Activated effector memory CD4-positive, alpha-beta T cell treated with anti-CD3 and anti-CD28 coated beads, Interleukin-2, amount 50 U/mL, for 16 hours (primary cell): ENCODE data around the gene OTP.

Experiments used
- DNase-seq: peaks from one replicate; pipeline ENCODE4 v3.0.0-alpha.2; 2020

The OTP gene

GRCh38 chr5:77637998-77638762, at the start of gene OTP:
Gene OTP, minus strand, starts transcription at chr5:77638713. Its CDS starts 164 bp downstream, at chr5:77638549.
- DNase-seq = no peak

- DNase-seq = no peak
These were observed 44.7 kb upstream of the OTP start for GRCh38 chr5:77683171-77683732.

DNA sequence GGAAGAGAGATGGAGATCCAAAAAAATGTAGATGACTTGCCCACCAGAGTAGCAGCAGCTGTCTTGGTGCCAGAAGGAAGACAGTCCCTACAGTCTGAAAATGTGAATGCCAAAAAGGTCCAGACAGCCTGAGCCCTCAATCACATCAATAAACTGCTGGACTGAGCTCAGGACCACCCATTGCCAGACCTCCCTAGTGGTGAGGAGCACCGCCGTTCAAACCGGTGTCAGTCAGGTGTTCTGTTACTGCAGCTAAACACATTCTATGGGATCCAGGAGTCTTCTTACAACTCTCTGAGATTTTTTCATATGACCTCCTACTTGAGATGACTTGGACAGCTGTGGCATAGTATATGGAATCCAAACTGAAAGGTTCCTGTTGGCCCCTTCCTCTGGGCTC, 32.0 kb upstream of the OTP start:
- DNase-seq = no peak

GRCh38 chr5:77669677-77670076, 31.2 kb upstream of the OTP start:
- DNase-seq = no peak

GRCh38 chr5:77663090-77663863, 24.8 kb upstream of the OTP start:
- no peak for DNase-seq

DNA sequence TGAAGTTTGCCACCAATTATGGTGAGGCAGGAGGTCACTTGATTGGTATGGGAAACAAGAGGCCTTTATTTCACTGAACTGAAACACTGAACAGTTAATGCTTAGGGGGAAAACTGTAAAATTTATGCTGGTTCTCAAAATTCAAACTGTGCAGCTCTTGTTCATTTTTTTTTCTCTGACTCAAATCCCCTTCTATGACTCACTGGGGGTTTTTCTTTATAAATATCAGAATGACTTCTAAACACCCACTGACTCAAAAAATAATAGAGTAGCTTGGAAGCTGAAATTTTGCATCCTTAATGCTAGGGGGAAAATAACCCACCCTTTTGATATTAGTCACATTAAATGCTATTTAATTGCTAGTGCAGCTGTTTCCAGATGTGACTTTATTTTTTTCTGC, 24.1 kb upstream of the OTP start:
- no peak for DNase-seq

- no peak for DNase-seq
These were observed 20.1 kb upstream of the OTP start for GRCh38 chr5:77658662-77659061.

- no peak for DNase-seq
These were observed 12.8 kb upstream of the OTP start for GRCh38 chr5:77651343-77651742.

DNA sequence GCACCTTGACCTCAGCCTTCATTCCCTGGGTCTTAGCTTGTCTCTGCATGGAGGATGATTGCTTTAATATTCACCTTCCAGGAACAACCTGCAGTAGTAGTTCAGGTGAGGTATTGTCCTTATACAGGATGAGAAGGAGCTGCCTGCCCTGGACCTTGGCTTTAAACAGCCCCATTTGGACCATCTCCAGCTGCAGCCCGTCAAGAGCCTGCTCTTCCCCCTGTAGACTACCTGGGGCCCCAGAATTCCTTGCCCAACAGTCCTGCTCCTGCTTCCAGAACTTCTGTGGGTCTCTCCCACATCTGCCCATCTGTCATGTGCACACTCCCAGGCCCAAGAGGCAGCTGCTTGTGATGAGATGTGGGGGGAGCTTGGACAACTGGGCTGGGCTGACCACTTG, 12.2 kb upstream of the OTP start:
- DNase-seq = no peak

DNA sequence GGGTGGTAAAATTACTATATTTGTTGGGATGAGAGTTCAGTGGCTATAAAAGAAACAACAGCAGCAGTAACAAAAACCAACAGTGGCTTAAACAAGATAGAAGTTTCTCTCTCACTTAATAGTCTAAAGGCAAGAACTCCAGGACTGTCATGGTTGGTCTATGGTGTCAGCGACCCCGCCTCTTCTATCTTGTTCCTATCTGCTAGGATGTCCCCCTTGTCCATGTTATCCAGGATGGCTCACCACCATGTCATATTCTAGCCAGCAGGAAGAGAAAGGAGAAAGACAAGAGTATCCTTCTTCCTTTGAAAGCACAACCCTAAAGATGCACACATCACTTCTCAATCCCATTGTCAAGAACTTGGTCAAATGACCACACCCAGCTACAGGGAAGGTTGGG, 11.3 kb upstream of the OTP start:
- no peak for DNase-seq

DNA sequence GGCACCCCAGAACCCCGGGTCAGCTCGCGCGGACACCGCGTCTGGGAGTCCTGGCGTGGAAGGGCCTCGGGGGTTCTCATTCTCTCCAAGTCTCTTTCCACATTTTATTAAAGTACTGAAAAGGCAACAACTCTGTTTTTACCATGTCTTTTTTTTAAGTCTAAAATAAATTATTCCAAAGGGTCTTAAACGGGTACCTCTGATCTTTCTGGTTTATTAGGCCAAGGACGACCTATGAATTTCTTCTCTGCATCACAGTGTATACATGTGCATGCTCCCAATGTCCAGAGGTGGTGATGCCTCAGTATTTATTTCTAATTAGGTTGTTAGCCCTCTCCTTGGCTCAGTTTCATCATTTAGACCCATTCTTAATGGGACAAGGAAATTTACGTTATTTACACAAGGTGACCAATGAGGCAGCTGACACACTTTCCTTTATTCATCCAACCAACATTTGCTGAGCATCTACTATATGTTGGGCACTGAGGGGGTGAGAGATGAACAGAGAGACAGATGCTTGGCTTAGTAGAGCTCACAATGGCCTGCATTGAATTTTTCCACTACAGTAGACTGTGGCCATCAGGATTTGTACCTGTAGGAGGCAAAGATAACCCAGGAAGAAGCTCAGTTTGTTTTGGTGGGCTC, 7.6 kb upstream of the OTP start:
- DNase-seq = no peak

DNA sequence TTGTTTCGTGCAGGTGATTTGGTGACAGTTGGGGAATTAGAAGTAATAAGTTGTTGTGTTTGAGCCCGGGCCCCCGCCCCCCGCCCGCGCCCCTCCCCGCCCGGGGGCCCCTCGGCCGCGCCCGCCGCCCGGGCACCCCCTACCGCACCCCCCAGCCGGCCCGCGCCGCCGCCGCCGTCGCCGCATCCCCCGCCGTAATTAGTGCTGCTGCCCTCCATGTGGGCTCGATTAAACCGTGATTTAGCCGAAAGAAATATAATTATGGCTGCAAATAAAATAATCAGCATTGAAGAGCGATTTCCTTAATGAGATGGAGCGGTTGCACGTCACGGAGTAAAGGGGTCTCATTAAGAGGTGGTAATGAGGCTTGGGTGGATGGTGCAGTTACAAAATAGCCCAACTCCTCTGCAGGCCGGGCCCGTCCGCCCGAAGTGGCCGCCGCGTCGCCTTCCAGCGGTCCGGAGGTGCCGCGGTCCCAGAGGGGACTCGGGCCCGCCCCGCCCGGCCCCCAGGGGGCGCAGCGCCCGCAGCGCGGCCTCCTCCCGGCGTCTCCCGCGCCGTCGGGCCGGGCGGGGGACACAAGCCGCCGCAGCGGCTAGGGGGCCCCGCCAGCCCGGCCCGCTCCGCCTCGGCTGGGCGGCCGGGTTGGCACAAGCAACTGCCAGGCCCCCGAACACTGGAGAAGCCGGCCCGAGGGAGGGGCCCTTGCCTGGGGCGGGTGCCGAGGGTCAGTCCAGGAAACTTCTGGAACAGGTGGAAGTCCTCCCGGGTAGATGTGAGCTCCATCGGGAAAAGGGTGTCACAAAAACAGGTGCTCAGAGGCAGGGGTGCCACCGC, 6.9 kb upstream of the OTP start:
- DNase-seq = peak; percentile 79

DNA sequence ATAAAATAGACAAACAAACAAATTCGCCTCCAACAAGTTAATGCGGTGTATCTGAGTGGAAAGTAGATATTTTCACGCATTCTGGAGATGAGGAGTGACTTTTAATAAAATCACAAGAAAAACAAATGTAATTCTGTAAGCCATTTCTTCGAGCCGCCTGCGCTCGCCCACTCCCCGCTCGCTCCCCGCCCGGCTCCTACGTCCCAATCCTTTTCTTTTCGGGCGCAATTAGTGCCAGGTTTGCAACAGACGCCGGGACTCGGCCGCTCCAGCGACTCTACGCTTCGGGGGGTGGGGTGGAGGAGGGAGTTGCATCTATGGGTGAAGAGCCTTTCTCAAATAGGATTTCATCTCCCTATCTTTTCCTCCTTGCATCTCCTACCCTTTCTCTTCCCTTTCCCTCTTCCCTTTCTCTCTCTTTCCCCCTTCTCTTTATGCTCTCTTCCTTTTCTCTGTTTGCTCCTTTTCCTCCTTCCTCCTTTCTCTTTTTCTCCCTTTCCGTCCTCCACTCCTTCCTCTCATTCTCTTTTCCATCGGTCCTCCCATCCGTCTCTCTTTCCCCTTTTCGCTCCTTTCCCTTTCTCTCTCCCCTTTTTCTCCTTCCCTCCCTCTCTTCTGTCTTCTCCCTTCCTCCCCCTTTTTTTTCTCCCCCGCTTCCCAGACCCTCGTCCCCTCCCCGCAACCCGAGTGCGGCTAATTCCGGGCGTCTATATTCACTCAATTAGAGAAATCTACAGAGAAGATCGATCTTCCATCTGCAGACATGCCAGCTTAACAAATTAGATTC, 6.1 kb upstream of the OTP start:
- no peak for DNase-seq

GRCh38 chr5:77643654-77644370, 5.3 kb upstream of the OTP start:
- DNase-seq = no peak

DNA sequence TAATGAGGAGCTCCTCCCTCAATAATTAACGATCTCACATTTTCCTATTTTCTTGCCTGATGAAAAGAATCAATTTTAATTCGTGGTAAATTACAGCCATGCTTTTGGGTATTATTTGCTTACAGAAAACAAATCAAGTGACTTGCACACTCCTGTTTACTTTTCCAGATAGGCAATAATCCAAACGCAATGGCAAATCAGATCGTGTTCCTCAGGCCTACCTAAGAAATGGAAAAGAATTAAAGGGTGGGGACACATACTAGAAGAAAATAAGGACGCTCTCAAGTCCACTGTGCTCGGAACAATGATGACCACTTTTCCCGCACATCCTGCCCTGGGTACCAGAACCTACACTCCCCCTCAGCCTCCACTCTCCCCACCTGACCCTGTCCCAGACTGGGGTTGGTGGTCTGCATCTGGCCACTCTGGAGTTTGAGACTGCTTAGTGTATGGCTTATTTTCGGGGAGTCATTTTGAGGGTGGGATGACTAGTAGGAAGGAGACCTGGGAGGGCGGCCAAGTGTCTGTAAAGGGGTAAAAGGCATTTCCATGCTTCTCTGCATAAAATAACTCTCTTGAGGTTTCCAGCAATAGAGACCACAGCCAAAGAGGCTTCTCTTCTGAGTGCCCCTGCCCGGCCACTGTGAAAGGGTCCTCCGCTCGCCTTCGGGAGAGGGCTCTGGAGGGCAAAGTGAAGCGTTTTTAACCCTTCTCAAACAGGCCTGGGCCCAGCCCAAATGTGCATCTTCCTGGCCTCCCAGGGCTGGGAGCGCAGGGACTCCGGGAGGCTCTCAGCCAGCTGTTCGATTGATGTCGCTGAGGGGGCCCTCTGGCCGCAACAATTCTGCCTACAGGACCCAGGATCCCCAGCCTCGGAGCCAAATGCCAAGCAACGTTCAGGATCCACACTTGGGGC, 4.5 kb upstream of the OTP start:
- DNase-seq = no peak

GRCh38 chr5:77641963-77642737, 3.6 kb upstream of the OTP start:
- no peak for DNase-seq

DNA sequence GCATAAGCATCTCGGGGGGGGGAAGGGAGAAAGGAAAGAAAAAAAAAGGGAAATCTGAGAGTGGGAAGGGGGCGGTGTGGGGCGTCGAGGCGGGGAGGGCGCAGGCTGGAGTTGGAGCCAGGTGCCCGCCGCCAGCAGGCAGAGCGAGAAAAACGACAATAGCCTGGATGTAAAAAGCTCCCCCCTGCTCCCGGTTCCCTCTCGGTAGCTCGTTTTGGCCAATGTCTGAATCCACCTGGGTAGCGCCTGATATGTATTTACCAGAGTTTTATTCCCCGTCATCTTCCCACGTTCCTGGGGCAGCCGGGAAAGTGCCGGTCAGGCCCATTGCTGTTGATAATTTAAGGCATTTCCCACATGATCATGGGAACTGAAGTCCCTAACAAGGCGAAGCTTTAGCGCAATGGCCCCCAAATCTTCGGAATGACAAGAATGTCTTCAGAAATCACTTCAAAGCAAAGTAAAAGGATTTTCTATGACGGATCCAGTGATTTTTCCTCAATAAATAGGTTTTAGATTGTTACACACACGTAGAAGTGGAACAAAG, 3.0 kb upstream of the OTP start:
- DNase-seq = no peak

DNA sequence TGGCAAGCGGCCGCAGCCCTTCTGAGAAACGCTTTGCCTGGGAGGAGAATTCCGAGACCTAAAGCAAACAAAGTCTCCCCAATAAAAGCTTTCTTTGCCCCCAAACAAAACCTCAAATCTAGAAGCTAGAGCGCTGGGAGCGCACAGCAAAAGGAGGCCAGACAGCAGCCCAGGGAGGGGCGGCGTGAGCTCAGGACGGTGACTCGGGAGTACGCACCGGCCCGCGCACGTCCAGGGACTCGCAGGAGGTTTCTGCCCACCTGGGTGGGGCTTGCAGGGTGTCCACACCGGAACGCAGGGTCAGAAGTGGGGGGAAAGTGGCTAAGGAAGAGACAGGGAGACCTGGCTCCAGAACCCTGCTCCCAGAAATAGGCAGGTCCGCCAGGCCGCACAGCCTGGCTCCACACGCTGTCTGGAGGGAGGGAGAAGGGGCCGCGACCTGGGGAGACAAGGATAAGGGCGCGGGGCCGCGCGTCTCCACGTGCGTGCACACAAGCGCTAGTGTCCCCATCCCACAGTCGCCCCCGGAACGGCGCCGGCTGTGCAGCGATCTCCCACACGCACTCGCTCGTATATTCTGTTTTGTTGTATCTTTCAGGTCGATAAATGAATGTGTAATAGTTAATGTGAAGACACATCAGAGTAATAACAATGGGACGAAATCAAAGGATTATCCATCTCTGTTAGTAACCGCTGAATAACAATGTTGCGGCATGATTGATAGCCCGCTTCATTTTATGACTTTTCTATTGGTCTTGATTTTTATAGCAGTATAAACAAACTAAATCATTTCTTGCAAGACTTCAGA, 2.3 kb upstream of the OTP start:
- no peak for DNase-seq
